Caco-2 (cell line): ENCODE data around the gene SLC8A2. TPM values are rescaled to one million over a fixed set of nuclear protein-coding genes. Genes with fewer than 3 reads are reported as not detected.

Experiments
- BruUV-seq: library from RNA; stranded (reverse); fragments of 400-500 nt; replicated peaks from 2 replicates; lab custom pipeline; 2021; lab: Mats Ljungman, UMichigan
- CTCF ChIA-PET: fragments of 300-600 bp; sonication (Branson Sonifier 250); formaldehyde crosslinking; loops from one replicate; lab custom pipeline; 2022; ENCODE audit warnings: antibody characterized with exemption; lab: Charles Lee
- POLR2A ChIA-PET: fragments of 300-600 bp; sonication (Branson Sonifier 250); formaldehyde crosslinking; loops from one replicate; lab custom pipeline; 2022; ENCODE audit warnings: antibody characterized with exemption; lab: Charles Lee
- DNase-seq, 2 experiments: peaks; one replicate each; pipeline versions ENCODE4 v3.0.0 to v3.0.0-alpha.2; 2020 to 2022
- H3K27me3 ChIP-seq: replicated peaks from 2 replicates; pipeline ENCODE4 v1.6.0; 2011; ENCODE audit warnings: low read length; ENCODE audit not compliant: control insufficient read depth, insufficient read depth
- H3K36me3 ChIP-seq: 2 replicates; pipeline ENCODE4 v1.5.1; 2011; ENCODE audit warnings: low read length; ENCODE audit not compliant: control insufficient read depth, insufficient read depth
- H3K4me1 ChIP-seq: fragments of 250-450 bp; sonication (Bioruptor Pico); 2 replicates; pipeline ENCODE4 v1.5.1; 2020; ENCODE audit warnings: mild to moderate bottlenecking
- H3K4me3 ChIP-seq: 2 replicates; pipeline ENCODE4 v1.5.1; 2011; ENCODE audit warnings: low read depth, mild to moderate bottlenecking, control low read depth, low read length
- H3K9me3 ChIP-seq: fragments of 250-450 bp; sonication (Bioruptor Pico); 2 replicates; pipeline ENCODE4 v1.5.1; 2020; ENCODE audit warnings: mild to moderate bottlenecking, moderate library complexity
- H3K27ac Mint-ChIP-seq: one replicate; pipeline ENCODE4 v1.8.0; 2022; ENCODE audit warnings: mixed read lengths; ENCODE audit not compliant: unreplicated experiment
- H3K27me3 Mint-ChIP-seq: one replicate; pipeline ENCODE4 v1.8.0; 2022; ENCODE audit warnings: mixed read lengths; ENCODE audit not compliant: insufficient read depth, unreplicated experiment
- H3K36me3 Mint-ChIP-seq: one replicate; pipeline ENCODE4 v1.8.0; 2022; ENCODE audit warnings: mild to moderate bottlenecking, mixed read lengths; ENCODE audit not compliant: insufficient read depth, unreplicated experiment
- H3K4me1 Mint-ChIP-seq: one replicate; pipeline ENCODE4 v1.8.0; 2022; ENCODE audit warnings: low read depth, mixed read lengths; ENCODE audit not compliant: unreplicated experiment
- H3K4me3 Mint-ChIP-seq: one replicate; pipeline ENCODE4 v1.8.0; 2022; ENCODE audit warnings: mild to moderate bottlenecking, moderate library complexity, mixed read lengths; ENCODE audit not compliant: unreplicated experiment
- H3K9me3 Mint-ChIP-seq: one replicate; pipeline ENCODE4 v1.8.0; 2022; ENCODE audit warnings: mixed read lengths; ENCODE audit not compliant: unreplicated experiment
- intact Hi-C: fragments of 100-400 bp; cut with micrococcal nuclease; formaldehyde crosslinking; loops from one replicate; pipeline ENCODE4 v1.10.0; 2022; ENCODE audit not compliant: unreplicated experiment
- total RNA-seq: library from RNA; stranded (reverse); gene quantifications from 2 replicates; pipeline ENCODE4 v1.2.3, GENCODE V29; 2022
- TF ChIP-seq, protein P1 (sequence below), 2 experiments: fragments of 200-600 bp in 1 of 2; IDR thresholded peaks; 1 replicate in 1 of 2; 2 replicates in 1 of 2; pipeline versions ENCODE4 v1.5.1 to v1.8.0; 2011 to 2022; ENCODE audit warnings: antibody characterized with exemption in 1 of 2, control low read depth in 1 of 2, inconsistent platforms in 1 of 2, low read depth in 1 of 2, low read length in 1 of 2, mild to moderate bottlenecking in 1 of 2, moderate library complexity in 1 of 2; ENCODE audit not compliant: insufficient read depth in 1 of 2, severe bottlenecking in 1 of 2, unreplicated experiment in 1 of 2

SLC8A2 gene
- total RNA-seq, 1 experiment from 2014 or later: 1.2 TPM

DNA sequence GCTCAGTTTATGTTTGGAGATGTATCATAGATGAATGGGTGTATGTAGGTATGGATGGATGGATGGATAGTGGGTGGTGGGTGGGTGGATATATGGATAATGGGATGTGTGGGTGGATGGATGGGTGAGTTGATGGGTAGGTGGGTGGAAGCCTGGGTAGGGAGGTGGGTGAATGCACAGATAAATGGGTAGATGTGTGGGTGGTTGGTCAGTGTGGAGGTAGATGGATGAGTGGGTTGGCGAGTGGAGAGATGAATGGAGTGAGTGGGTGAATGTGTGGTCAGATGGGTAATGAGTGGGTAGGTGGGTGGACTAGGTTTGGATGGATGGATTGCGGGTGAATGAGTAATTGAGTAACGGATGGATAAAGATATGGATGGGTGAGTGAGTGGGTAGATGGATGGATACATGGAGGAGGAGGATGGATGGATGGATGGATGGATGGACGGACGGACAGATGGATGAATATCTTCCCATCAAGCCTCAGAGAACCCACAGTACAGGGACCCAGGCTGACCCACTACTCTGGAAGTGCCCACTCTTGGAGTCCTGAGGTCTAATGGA is 65.8 kb downstream of the SLC8A2 start:
- H3K36me3 Mint-ChIP-seq: peaks cover 6% of the 10 kb centered on the region
- TF ChIP-seq, protein P1, sequence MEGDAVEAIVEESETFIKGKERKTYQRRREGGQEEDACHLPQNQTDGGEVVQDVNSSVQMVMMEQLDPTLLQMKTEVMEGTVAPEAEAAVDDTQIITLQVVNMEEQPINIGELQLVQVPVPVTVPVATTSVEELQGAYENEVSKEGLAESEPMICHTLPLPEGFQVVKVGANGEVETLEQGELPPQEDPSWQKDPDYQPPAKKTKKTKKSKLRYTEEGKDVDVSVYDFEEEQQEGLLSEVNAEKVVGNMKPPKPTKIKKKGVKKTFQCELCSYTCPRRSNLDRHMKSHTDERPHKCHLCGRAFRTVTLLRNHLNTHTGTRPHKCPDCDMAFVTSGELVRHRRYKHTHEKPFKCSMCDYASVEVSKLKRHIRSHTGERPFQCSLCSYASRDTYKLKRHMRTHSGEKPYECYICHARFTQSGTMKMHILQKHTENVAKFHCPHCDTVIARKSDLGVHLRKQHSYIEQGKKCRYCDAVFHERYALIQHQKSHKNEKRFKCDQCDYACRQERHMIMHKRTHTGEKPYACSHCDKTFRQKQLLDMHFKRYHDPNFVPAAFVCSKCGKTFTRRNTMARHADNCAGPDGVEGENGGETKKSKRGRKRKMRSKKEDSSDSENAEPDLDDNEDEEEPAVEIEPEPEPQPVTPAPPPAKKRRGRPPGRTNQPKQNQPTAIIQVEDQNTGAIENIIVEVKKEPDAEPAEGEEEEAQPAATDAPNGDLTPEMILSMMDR (IDR thresholded peaks at IDR 0.05; ENCODE audit: insufficient read depth in 1 of 2, low read depth in 1 of 2, low read length in 1 of 2, severe bottlenecking in 1 of 2, unreplicated experiment in 1 of 2): no peak

GRCh38 chr19:47405197-47405550 is 66.5 kb downstream of the SLC8A2 start:
- Mint-ChIP-seq H3K4me1 (no peaks in the 10 kb centered on the region), H3K4me3 (no peak overlapping the region), H3K9me3 (peaks cover 20% of the 10 kb centered on the region), H3K27me3 (peaks cover 30% of the 10 kb centered on the region), H3K27ac (no peak overlapping the region), H3K36me3 (peaks cover 6% of the 10 kb centered on the region)
- Histone ChIP-seq H3K27me3 (no peaks in the 10 kb centered on the region), H3K4me3 (no peak overlapping the region), H3K4me1 (0 out of 2 replicates have a peak, but pooled peaks cover 4% of the 10 kb centered on the region), H3K36me3 (no peaks in the 10 kb centered on the region), H3K9me3 (no peaks in the 10 kb centered on the region)
- no TSS peak for BruUV-seq
- ChIA-PET POLR2A (no interaction called here), CTCF (interaction anchor here (0.6 kb wide), 1 partner anchor 472 kb away, joined by 3 read pairs; no protein-coding TSS in a partner anchor)
- intact Hi-C loops: no loop called here
- TF ChIP-seq, protein P1 (IDR thresholded peaks at IDR 0.05; ENCODE audit: insufficient read depth in 1 of 2, low read depth in 1 of 2, low read length in 1 of 2, severe bottlenecking in 1 of 2, unreplicated experiment in 1 of 2): no peak
- no peak for DNase-seq

More for the DNA sequence above, 65.8 kb downstream of the SLC8A2 start:
- ChIA-PET POLR2A (no interaction called here), CTCF (no interaction called here)
- Histone ChIP-seq H3K4me1 (0 out of 2 replicates have a peak, but pooled peaks cover 4% of the 10 kb centered on the region), H3K36me3 (no peaks in the 10 kb centered on the region), H3K9me3 (no peaks in the 10 kb centered on the region), H3K4me3 (no peak overlapping the region), H3K27me3 (no peaks in the 10 kb centered on the region)
- DNase-seq: no peak
- no peak overlapping the region for H3K27ac Mint-ChIP-seq
- H3K9me3 Mint-ChIP-seq: peaks cover 20% of the 10 kb centered on the region
- intact Hi-C loops: no loop called here
- H3K4me3 Mint-ChIP-seq: no peak overlapping the region
- H3K27me3 Mint-ChIP-seq: peaks cover 30% of the 10 kb centered on the region
- TSS peak; percentile 67 for BruUV-seq
- H3K4me1 Mint-ChIP-seq: no peaks in the 10 kb centered on the region

GRCh38 chr19:47404334-47405196 is 67.1 kb downstream of the SLC8A2 start:
- DNase-seq: no peak
- TF ChIP-seq, protein P1 (IDR thresholded peaks at IDR 0.05; ENCODE audit: insufficient read depth in 1 of 2, low read depth in 1 of 2, low read length in 1 of 2, severe bottlenecking in 1 of 2, unreplicated experiment in 1 of 2): no peak
- peaks cover 20% of the 10 kb centered on the region for H3K9me3 Mint-ChIP-seq
- Histone ChIP-seq H3K9me3 (no peaks in the 10 kb centered on the region), H3K36me3 (no peaks in the 10 kb centered on the region), H3K4me3 (no peak overlapping the region), H3K4me1 (0 out of 2 replicates have a peak, but pooled peaks cover 4% of the 10 kb centered on the region), H3K27me3 (no peaks in the 10 kb centered on the region)
- H3K4me1 Mint-ChIP-seq: no peaks in the 10 kb centered on the region
- H3K27ac Mint-ChIP-seq: no peak overlapping the region
- ChIA-PET CTCF (interaction anchor here (0.6 kb wide), 1 partner anchor 472 kb away, joined by 3 read pairs; no protein-coding TSS in a partner anchor), POLR2A (no interaction called here)
- peaks cover 6% of the 10 kb centered on the region for H3K36me3 Mint-ChIP-seq
- intact Hi-C loops: no loop called here
- no TSS peak for BruUV-seq
- H3K4me3 Mint-ChIP-seq: no peak overlapping the region
- H3K27me3 Mint-ChIP-seq: peaks cover 30% of the 10 kb centered on the region
